ENCODE data around the gene FHIT.

DNA sequence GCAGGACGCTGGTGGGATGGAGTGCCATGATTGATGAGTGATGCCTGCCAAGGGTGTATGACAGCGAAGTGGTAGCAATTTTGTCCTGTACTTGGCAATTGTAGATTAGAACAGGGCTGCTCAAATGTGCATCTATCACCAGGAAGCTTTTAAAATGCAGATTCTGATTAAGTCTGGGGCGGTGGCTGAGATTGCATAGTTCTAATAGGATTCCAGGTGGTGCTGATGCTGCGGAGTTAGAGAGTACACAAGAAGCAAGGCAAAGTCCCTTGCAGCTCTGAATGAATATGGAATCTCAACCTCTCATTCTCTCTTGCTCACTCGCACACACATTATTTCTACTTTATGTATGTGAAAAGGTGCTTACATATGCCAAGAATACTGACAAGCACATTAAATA lies 670.4 kb downstream of the FHIT start:
- TF ChIP-seq, protein P1, sequence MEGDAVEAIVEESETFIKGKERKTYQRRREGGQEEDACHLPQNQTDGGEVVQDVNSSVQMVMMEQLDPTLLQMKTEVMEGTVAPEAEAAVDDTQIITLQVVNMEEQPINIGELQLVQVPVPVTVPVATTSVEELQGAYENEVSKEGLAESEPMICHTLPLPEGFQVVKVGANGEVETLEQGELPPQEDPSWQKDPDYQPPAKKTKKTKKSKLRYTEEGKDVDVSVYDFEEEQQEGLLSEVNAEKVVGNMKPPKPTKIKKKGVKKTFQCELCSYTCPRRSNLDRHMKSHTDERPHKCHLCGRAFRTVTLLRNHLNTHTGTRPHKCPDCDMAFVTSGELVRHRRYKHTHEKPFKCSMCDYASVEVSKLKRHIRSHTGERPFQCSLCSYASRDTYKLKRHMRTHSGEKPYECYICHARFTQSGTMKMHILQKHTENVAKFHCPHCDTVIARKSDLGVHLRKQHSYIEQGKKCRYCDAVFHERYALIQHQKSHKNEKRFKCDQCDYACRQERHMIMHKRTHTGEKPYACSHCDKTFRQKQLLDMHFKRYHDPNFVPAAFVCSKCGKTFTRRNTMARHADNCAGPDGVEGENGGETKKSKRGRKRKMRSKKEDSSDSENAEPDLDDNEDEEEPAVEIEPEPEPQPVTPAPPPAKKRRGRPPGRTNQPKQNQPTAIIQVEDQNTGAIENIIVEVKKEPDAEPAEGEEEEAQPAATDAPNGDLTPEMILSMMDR (IDR thresholded peaks at IDR 0.05) = no peak
- TF ChIP-seq POLR2A (IDR thresholded peaks at IDR 0.05) = no peak
